H9 (cell line): Measurements from ENCODE around the gene NCBP3. TPM values are rescaled to one million over a fixed set of nuclear protein-coding genes. Genes with fewer than 3 reads are reported as not detected.

Source experiments
- DNase-seq: peaks from one replicate; pipeline ENCODE4 v3.0.0-alpha.2; 2017
- H2AFZ ChIP-seq: one replicate; pipeline ENCODE4 v1.6.1; 2013; ENCODE audit warnings: mild to moderate bottlenecking, low read length, control low read depth, moderate library complexity
- H2AK5ac ChIP-seq: 2 replicates; pipeline ENCODE4 v1.6.1; 2013; ENCODE audit warnings: low read length, control low read depth, mixed read lengths; ENCODE audit not compliant: insufficient read length
- H2BK120ac ChIP-seq: one replicate; pipeline ENCODE4 v1.6.1; 2013; ENCODE audit warnings: low read depth, mild to moderate bottlenecking, low read length, control low read depth, inconsistent platforms; ENCODE audit not compliant: poor library complexity, severe bottlenecking
- H2BK12ac ChIP-seq: 2 replicates; pipeline ENCODE4 v1.6.1; 2013; ENCODE audit warnings: low read length, control low read depth, mixed read lengths, low read depth; ENCODE audit not compliant: insufficient read length
- H2BK15ac ChIP-seq: 2 replicates; pipeline ENCODE4 v1.6.1; 2013; ENCODE audit warnings: low read depth, low read length, control low read depth
- H2BK20ac ChIP-seq: one replicate; pipeline ENCODE4 v1.6.1; 2013; ENCODE audit warnings: low read depth, mild to moderate bottlenecking, low read length, control low read depth, inconsistent platforms; ENCODE audit not compliant: poor library complexity, severe bottlenecking
- H2BK5ac ChIP-seq: 2 replicates; pipeline ENCODE4 v1.6.1; 2013; ENCODE audit warnings: low read length, control low read depth, mixed read lengths; ENCODE audit not compliant: insufficient read length
- H3K14ac ChIP-seq: 2 replicates; pipeline ENCODE4 v1.6.1; 2013; ENCODE audit warnings: low read length, control low read depth; ENCODE audit not compliant: insufficient read depth
- H3K18ac ChIP-seq: 2 replicates; pipeline ENCODE4 v1.6.1; 2013; ENCODE audit warnings: low read depth, mild to moderate bottlenecking, mixed read lengths, low read length, control low read depth; ENCODE audit not compliant: insufficient read length
- H3K23ac ChIP-seq: 2 replicates; pipeline ENCODE4 v1.6.1; 2013; ENCODE audit warnings: low read length, control low read depth, mixed read lengths, low read depth; ENCODE audit not compliant: insufficient read length
- H3K23me2 ChIP-seq: 2 replicates; pipeline ENCODE4 v1.6.1; 2013; ENCODE audit warnings: low read depth, mild to moderate bottlenecking, mixed read lengths, low read length, control low read depth; ENCODE audit not compliant: insufficient read length, poor library complexity, severe bottlenecking
- H3K27ac ChIP-seq: 2 replicates; pipeline ENCODE4 v1.5.1; 2013; ENCODE audit warnings: low read length, control low read depth, mixed read lengths, low read depth; ENCODE audit not compliant: insufficient read length
- H3K27me3 ChIP-seq: 2 replicates; pipeline ENCODE4 v1.6.1; 2013; ENCODE audit warnings: low read length, control low read depth, inconsistent platforms; ENCODE audit not compliant: insufficient read depth
- H3K4ac ChIP-seq: 2 replicates; pipeline ENCODE4 v1.6.1; 2013; ENCODE audit warnings: low read depth, mild to moderate bottlenecking, control low read depth, inconsistent platforms, low read length, moderate library complexity
- H3K4me1 ChIP-seq: 2 replicates; pipeline ENCODE4 v1.6.1; 2013; ENCODE audit warnings: low read length, control low read depth, inconsistent platforms; ENCODE audit not compliant: insufficient read depth
- H3K4me2 ChIP-seq: 2 replicates; pipeline ENCODE4 v1.6.1; 2013; ENCODE audit warnings: low read length, control low read depth, mixed read lengths; ENCODE audit not compliant: insufficient read length, insufficient read depth
- H3K56ac ChIP-seq: 2 replicates; pipeline ENCODE4 v1.6.1; 2013; ENCODE audit warnings: low read depth, mild to moderate bottlenecking, mixed read lengths, low read length, control low read depth; ENCODE audit not compliant: insufficient read length
- H3K79me1 ChIP-seq: 2 replicates; pipeline ENCODE4 v1.6.1; 2013; ENCODE audit warnings: low read depth, mild to moderate bottlenecking, moderate library complexity, low read length, control low read depth, inconsistent platforms; ENCODE audit not compliant: insufficient read depth, poor library complexity, severe bottlenecking
- H3K79me2 ChIP-seq: 2 replicates; pipeline ENCODE4 v1.6.1; 2013; ENCODE audit warnings: low read length, control low read depth, inconsistent platforms; ENCODE audit not compliant: insufficient read depth
- H3K9ac ChIP-seq: 2 replicates; pipeline ENCODE4 v1.6.1; 2013; ENCODE audit warnings: low read length, control low read depth, mixed read lengths; ENCODE audit not compliant: insufficient read length; ENCODE audit errors: extremely low read depth
- H3K9me3 ChIP-seq: one replicate; pipeline ENCODE4 v1.6.1; 2013; ENCODE audit warnings: low read depth, low read length, inconsistent platforms; ENCODE audit not compliant: control insufficient read depth
- H3T11ph ChIP-seq: one replicate; pipeline ENCODE4 v1.6.1; 2013; ENCODE audit warnings: mild to moderate bottlenecking, low read length, control low read depth, inconsistent platforms
- H4K20me1 ChIP-seq: one replicate; pipeline ENCODE4 v1.6.1; 2013; ENCODE audit not compliant: control insufficient read depth, insufficient read length, insufficient read depth
- H4K5ac ChIP-seq: 2 replicates; pipeline ENCODE4 v1.6.1; 2013; ENCODE audit warnings: low read depth, mild to moderate bottlenecking, mixed read lengths, low read length, control low read depth; ENCODE audit not compliant: insufficient read length
- H4K8ac ChIP-seq: replicated peaks from 2 replicates; pipeline ENCODE4 v1.6.1; 2013; ENCODE audit warnings: low read length, control low read depth, mixed read lengths, low read depth; ENCODE audit not compliant: insufficient read length
- H4K91ac ChIP-seq: 2 replicates; pipeline ENCODE4 v1.6.1; 2013; ENCODE audit warnings: low read depth, mild to moderate bottlenecking, moderate library complexity, mixed read lengths, low read length, control low read depth; ENCODE audit not compliant: insufficient read length
- H3K27ac Mint-ChIP-seq, 3 experiments: 2 replicates in 2 of 3; 3 replicates in 1 of 3; pipeline ENCODE4 v1.8.0; 2020 to 2021; ENCODE audit warnings: mixed read lengths in 3 of 3, mild to moderate bottlenecking in 1 of 3, moderate library complexity in 1 of 3
- H3K27me3 Mint-ChIP-seq: 2 replicates; pipeline ENCODE4 v1.8.0; 2021; ENCODE audit warnings: low read depth, mild to moderate bottlenecking, moderate library complexity, mixed read lengths
- H3K36me3 Mint-ChIP-seq, 3 experiments: 2 replicates in 2 of 3; 3 replicates in 1 of 3; pipeline ENCODE4 v1.8.0; 2020 to 2021; ENCODE audit warnings: low read depth in 3 of 3, mixed read lengths in 3 of 3; ENCODE audit not compliant: insufficient read depth in 1 of 3
- H3K4me1 Mint-ChIP-seq, 2 experiments: 2 replicates each; pipeline ENCODE4 v1.8.0; 2020; ENCODE audit warnings: mixed read lengths in 2 of 2
- H3K4me3 Mint-ChIP-seq, 2 experiments: 2 replicates in 1 of 2; 3 replicates in 1 of 2; pipeline ENCODE4 v1.8.0; 2020 to 2021; ENCODE audit warnings: mild to moderate bottlenecking in 2 of 2, mixed read lengths in 2 of 2, moderate library complexity in 1 of 2
- H3K9me3 Mint-ChIP-seq, 2 experiments: 2 replicates in 1 of 2; 3 replicates in 1 of 2; pipeline ENCODE4 v1.8.0; 2020; ENCODE audit warnings: mild to moderate bottlenecking in 2 of 2, mixed read lengths in 2 of 2, moderate library complexity in 1 of 2
- WGBS: extraction: QIAGEN DNeasy Blood & Tissue Kit; methylation state at CpG from one replicate; pipeline ENCODE4 v1.1.7; 2013; ENCODE audit warnings: missing lambda C conversion rate, low lambda C conversion rate, mixed read lengths; ENCODE audit not compliant: insufficient read length; ENCODE audit errors: extremely low coverage; 5-methylcytosine and 5-hydroxymethylcytosine counted together
- total RNA-seq: library from RNA; stranded (reverse); gene quantifications from 2 replicates; pipeline ENCODE4 v1.2.1, GENCODE V29; 2021
- TF ChIP-seq, protein P1 (sequence below): fragments of 200-600 bp; sonication (generic); conservative IDR thresholded peaks from 3 replicates; pipeline ENCODE4 v1.8.0; 2021; ENCODE audit warnings: antibody characterized with exemption, mild to moderate bottlenecking

NCBP3 gene
- total RNA-seq, 1 experiment from 2014 or later: 45.7 TPM

DNA sequence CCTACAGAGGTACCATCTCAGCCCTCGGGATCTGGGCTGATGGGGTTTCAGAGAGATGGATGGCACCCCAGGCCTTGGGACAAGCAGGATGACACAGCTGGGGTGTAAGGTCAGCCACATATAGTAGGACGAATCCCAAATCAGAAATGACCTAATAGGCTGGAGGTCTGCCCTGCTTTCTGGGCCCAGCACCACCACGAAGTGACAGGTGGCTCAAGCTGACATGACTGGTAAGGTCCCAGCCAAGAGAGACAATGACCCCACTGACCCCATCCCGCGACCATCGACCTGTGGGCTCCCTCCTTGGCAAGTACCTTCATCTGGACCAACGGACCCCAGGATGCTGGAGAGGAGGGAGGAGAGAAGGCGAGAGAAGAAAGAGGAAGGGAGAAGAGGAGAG lies 31.2 kb upstream of the NCBP3 start:
- H4K91ac ChIP-seq: no peak overlapping the region
- H3K79me2 ChIP-seq: no peaks in the 10 kb centered on the region
- H3K79me1 ChIP-seq: no peaks in the 10 kb centered on the region
- H3T11ph ChIP-seq: no peak overlapping the region
- H3K23ac ChIP-seq: no peak overlapping the region
- no peak overlapping the region for H2BK20ac ChIP-seq
- no peak overlapping the region for H4K8ac ChIP-seq
- no peak overlapping the region for H3K4ac ChIP-seq
- H2BK5ac ChIP-seq: no peak overlapping the region
- H3K18ac ChIP-seq: no peak overlapping the region
- H3K4me2 ChIP-seq: no peak overlapping the region
- H3K14ac ChIP-seq: no peak overlapping the region
- H3K23me2 ChIP-seq: no peaks in the 10 kb centered on the region
- no peak for DNase-seq
- H3K27me3 ChIP-seq: no peaks in the 10 kb centered on the region
- H2BK15ac ChIP-seq: no peak overlapping the region
- no CpG with 5 or more reads among the region's 8 CpGs for WGBS
- H2AFZ ChIP-seq: no peak overlapping the region
- Mint-ChIP-seq H3K9me3 (no peaks in the 10 kb centered on the region), H3K36me3 (peaks cover 4 to 23% (median 19%) of the 10 kb centered on the region in 3 experiments; a peak in 6 of 7 replicates), H3K4me1 (peaks cover 6 to 13% of the 10 kb centered on the region in 2 experiments; a peak in 3 of 4 replicates), H3K27me3 (no peaks in the 10 kb centered on the region), H3K27ac (no peak overlapping the region), H3K4me3 (no peak overlapping the region)
- no peak overlapping the region for H3K56ac ChIP-seq
- H2BK120ac ChIP-seq: no peak overlapping the region
- TF ChIP-seq, protein P1, sequence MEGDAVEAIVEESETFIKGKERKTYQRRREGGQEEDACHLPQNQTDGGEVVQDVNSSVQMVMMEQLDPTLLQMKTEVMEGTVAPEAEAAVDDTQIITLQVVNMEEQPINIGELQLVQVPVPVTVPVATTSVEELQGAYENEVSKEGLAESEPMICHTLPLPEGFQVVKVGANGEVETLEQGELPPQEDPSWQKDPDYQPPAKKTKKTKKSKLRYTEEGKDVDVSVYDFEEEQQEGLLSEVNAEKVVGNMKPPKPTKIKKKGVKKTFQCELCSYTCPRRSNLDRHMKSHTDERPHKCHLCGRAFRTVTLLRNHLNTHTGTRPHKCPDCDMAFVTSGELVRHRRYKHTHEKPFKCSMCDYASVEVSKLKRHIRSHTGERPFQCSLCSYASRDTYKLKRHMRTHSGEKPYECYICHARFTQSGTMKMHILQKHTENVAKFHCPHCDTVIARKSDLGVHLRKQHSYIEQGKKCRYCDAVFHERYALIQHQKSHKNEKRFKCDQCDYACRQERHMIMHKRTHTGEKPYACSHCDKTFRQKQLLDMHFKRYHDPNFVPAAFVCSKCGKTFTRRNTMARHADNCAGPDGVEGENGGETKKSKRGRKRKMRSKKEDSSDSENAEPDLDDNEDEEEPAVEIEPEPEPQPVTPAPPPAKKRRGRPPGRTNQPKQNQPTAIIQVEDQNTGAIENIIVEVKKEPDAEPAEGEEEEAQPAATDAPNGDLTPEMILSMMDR: no peak
- no peak overlapping the region for H4K5ac ChIP-seq
- H3K9me3 ChIP-seq: no peaks in the 10 kb centered on the region
- H3K4me1 ChIP-seq: no peaks in the 10 kb centered on the region
- H3K27ac ChIP-seq: no peak overlapping the region
- no peak overlapping the region for H2AK5ac ChIP-seq
- no peak overlapping the region for H3K9ac ChIP-seq
- H4K20me1 ChIP-seq: no peaks in the 10 kb centered on the region
- H2BK12ac ChIP-seq: no peak overlapping the region
